Cerebellar cortex (tissue), 1 donor: ENCODE measurements around the gene CDK5RAP3.
A peak's percentile ranks its signal among the peaks of the same experiment; 100 is the strongest.

Source experiments
- DNase-seq: peaks from one replicate; pipeline ENCODE4 v3.0.0-alpha.2; 2015; ENCODE audit warnings: low spot score

Gene CDK5RAP3

DNA sequence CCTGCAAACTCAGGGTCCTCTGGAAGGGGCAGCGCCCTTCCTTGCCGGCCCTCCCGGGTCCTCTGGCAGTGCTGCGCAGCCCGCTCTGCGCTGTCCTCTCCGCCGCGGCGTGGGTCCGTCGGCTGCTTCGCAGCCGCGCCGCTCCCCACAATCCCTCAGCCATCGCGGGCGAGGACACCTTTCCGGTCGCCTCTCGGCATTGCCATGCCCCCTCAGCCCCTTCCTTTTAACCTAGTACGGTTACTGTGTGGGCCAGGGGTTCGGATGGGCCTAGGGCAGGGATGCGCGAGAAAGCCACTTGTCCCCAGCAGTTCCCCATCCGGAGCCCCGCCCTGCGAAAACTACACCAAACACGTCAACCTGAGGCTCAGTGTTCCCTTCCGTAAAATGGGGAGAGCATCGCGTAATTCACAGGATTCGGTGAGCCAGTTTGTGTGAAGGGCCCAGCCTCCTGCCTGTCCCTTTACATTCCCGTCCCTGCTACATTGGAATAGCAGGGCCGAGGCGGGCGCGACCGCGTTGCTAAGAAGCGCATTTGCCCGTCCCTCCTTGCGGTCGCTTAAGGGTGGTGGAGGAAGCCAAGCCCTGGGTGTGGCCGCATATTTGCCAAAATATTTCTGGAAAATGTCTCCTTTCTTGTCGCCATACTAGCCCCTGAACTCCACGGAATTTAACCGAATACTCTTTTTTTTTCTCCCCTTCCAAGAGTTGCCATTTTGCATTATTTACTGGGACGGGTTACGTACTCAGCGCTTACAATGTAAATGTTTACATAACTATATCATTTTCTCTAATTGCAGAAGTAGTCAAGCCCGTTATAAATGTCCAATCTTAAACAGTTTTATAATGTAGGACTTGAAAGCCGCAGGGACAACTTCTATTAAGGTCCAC lies 53.5 kb downstream of the CDK5RAP3 start:
- peak; percentile 56 for DNase-seq

DNA sequence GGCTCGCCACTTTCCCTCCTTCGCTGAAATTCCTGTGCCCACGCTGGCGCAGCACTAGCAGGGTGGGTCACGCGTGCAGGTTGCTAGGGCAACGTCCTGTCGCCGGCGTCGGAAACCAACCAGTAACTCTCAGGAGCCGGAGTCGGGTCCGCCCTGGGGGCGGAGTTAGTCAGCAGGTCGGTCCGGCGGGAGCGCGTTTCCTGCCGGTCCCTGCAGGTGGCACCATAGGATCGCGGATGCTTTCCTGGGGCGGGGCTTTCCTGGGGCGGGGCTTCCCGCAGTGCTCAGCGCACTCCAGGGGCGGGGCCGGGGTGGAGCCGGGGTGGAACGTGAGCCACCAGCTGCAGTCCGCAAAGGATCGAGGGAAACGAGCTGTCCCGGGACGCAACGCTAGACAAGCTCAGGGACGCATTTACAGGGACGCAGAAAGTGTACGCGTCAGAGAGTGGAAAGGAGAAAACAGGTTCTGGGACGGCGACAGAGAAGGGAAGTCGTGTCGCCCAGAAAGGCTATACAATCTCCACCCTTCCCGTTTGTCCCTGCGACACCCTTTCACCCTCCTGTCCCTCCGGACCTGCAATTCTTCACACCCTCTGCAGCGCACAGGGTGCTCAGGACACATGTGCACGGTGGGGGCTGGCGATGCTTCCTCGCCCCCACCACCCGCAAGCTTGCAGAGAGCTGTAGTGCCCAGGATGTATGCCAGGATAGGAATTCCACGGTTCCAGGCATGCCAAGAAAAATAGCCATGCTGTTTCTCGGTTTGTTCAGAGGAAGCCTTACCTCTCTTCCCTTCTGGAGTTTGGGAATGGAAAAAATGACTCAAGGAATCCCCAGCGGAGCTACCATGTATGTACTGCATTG lies 54.4 kb downstream of the CDK5RAP3 start:
- peak; percentile 97 for DNase-seq

DNA sequence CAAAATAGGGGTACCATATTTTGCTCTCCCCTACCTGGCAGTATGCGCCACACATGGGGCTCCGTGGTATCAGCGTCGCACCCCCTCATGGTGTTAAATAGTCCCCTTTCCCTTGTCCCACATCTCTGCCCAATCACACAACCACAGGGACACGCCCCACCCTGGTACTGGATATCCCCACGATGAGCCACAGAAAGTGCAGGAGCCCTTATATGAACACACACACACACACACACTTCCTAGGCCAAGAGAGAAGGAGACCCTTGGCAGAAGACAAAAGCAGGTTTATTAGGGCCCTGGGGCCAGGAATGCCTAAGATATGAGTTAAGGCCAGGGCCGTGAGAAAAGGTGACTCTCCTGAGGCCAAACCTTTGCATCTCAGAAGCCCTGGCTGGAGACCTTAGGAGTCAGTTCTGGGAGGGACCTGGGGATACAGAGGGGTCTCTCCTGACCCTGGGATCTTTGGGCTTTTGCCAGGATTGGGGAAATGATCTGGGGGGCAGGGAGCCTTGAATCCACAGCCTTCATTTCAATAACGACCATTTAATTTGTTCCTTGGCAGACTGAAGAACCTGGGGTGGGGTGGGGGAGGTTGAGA lies 55.1 kb downstream of the CDK5RAP3 start:
- DNase-seq, result no peak

DNA sequence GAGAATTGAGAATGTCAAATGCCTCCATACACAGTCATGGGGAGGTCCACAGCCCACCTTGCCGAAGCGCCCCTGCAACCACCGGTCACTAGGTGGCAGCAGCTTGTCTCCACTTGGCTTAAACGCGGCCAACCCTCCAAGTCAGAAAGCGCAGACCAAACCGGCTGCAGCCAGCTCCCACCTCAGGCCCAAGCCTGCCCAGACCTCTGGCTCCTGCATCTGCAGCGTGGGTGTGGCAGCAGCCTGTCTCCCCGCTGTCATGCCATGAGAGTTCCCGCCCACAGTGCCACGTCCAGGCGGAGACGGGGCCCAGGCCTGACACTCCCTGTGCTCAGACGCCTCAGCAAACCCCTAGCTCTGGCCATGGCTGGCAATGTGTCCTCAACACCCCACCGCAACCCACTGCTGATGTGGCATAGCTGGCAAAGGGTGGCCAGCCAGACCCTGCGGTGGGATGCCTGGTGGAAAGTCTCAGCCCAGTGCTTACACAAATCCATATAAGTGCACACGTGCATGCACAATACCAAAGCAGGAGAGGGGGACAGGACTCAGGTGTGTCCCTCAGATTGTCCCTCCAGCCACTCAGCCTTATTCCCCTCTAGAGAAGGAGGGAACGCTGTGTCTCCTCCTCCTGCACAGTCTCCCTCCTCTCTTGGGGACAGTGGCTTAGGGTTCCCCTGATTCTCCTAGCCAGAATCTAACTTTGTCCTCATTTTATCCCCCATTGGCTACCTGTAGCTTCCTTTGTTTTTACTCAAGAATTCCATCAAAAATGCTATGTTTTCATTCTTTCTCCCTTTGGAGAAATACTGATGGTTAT lies 55.8 kb downstream of the CDK5RAP3 start:
- peak; percentile 84 for DNase-seq

DNA sequence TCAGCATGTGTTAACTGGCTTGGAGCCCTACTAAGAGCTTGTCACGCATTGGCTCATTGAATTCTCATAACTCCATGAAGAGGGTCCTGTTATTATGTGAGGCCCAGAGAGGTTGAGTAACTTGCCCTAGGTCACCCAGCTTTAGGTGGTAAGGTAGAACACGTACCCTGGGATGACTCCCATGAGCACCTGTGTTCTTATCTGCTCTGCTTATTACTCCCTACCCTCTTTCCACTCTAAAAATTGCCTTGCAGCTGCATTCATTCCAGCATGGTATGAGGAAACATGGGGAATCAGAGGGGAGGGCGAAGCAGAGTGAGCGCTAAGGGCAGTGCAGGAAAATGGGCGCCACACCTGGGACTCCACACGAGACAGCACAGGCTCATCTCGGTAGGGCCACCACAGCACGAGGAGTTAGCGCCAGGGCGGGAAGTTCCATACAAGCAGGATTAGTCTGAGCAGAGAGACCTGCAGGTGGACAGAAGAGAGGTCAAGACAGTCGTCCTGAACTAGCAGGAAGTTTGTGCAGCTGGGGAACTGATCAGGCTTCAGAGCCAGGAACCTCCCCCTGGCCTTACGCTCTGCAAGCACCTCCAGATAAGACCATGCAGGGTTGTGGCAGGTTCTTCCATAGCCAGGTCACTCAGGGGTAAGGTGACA lies 56.5 kb downstream of the CDK5RAP3 start:
- no peak for DNase-seq

DNA sequence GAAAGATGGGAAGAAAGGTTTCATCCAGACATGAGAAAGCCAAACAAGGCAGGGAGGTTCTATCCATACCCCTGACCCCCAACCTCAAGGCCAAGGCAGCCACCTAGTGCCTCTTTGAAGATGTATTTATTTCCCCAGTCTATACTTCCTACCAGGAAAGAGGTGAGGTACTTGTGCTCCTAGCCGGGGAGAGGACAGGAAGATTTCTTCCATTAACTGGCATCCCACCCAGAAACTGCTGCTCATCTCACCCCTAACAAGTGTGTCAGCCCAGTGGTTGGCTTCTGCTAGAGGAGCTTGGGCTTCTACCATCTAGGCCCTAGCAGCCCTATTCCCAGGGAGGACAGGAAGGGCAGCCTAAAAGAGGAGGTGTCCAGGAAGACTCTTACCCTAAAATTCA lies 57.8 kb downstream of the CDK5RAP3 start:
- DNase-seq, result no peak

DNA sequence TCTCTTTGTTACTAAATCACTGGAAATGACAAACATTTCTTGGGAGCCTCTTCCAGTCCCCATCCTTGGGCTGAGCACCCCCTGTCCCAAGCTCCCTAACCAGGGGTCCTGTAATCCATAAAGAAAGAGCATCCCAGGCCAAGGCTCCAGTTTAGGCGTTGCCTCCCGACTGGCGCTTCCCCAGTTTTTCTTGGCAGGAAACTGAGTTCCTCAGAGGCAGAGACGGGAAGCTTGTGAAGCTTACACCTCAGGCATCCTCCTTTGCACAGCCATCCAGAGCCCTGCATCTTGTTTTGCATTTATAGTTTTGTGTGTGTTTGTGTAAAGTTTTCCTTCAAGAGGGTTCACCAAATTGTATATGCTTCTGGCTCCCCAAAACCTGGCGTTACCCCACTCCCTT lies 59.6 kb downstream of the CDK5RAP3 start:
- DNase-seq, result no peak
